GM18502 (cell line): ENCODE measurements around the gene CLGN.

ENCODE experiments used
- ATAC-seq: cut with Tn5 transposase; IDR thresholded peaks from one replicate; pipeline ENCODE4 v1.9.1; 2021; ENCODE audit warnings: mild to moderate bottlenecking; ENCODE audit not compliant: unreplicated experiment, poor library complexity

CLGN gene

DNA sequence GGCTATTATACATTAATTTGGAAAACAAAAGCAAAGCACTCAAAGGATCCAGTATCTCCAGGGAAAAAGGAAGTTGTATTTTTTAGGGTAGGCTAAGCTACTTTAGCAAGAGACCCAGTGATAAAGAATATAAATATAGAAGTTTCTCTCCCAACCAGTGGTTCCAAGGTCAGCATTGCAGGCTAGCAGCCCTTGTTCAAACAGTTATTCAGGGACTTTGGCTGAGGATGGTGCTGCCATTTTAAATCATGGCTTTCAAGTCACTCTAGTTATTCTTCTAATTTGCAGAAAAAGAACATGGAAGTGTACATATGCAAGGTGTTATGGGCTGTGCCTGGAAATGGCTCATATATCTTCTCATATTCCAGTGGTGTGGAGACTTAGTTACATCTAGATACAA, 44.7 kb downstream of the CLGN start:
- ATAC-seq, result no peak

DNA sequence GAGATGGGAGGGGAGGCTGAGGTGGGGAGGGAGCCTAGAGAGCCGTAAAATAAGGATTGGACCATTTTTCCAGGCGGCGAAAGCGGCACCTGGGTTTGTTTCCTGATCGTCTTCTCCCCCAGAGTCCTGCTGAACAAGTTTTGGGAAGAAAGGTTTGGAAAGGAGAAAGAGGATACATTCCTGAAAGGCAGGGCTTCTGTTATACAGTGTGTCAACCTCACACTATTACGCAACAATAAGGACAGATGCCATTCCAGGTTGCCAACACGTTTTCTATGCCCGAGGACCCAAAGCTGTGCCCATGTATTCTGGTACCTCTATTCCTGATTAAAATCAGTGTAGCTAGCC, 53.3 kb downstream of the CLGN start:
- ATAC-seq, result no peak

DNA sequence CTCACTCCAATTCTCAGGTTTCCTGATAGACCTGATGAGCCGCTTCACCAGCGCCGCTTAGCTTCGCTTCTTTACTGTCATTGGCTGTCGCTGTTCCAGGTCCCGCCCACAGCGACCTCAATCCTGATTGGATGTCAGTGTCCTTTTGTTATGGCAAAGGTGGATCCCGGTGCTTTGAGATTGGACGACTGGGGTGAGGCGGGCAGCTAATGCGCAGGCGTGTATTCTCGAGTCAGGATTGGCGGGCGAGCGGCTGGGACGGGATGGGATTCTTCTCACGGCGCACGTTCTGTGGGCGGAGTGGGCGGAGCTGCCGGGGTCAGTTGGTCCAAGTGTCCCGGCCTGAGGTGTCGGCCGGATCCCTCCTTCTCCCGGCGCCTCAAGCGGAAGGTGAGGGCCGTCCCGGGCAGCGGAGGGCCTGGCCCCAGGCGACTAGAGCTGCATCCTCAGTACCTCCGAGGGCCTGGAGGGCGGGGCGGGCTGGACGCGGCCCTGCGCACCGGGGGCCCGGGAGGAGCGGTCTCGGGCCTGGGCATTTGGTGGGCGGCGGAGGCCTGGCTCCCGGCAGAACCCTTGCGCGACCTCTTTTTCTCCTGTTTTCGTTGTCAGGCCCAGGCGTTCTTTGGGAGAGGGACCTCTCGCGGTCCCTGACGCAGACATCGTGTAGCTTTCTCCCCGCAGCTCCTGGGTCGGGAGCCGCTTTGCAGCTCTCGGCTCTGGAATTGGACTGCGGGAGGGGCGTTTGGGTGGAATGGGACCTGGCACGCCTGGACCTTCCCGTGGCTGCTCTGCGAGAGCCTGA, 53.9 kb downstream of the CLGN start, which contains the start of gene SCOC:
Gene SCOC, plus strand, starts transcription at position 319 of the 802 bp plus-strand sequence. CDS start 5,525 bp downstream, outside the sequence.
- ATAC-seq, result peak; percentile 97

DNA sequence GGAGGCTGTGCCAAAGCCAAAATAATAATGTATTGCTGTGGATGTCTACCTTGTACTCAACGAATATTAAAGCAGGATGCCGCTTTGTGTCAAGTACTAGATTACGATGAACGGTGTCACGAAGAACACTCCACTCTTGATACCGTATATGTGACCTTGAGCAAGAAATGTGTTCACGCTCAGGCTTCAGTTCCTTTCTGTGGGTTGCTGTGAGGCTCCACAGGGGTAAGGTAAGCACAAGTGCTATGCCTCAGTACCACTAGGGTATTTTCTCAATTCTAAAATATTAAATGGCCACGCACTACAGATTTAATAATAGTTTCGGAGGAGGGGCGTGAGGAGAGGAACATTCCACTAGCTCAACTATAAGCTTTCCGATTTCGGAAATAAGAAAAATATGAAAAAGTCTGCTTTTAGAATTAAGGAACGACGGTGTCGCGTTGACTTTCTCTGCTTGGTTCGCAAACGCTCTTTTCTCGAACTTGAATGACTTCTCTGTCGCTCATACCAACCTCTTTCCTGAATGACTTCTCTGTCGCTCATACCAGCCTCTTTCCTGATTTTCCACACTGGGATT, 54.6 kb downstream of the CLGN start:
- ATAC-seq, result peak; percentile 72

DNA sequence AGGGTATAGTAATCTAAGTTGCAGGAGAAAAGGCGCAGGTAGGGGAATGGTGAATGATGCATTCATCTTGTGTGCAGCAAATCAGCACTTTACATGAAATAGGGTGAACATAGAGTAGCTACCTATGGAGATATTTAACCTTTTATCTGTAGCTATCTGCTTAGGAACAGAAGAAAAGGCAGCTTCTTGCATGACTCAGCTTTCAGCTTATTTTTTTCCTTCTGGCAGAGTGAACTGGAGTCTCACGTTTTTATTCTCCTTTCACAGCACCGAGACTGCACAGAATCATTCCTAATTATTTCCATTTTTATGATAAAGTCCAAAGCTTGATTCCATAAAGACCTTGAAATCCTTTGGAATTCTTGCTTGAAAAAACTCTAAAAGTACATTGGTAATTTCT, 58.8 kb downstream of the CLGN start:
- ATAC-seq, result no peak

DNA sequence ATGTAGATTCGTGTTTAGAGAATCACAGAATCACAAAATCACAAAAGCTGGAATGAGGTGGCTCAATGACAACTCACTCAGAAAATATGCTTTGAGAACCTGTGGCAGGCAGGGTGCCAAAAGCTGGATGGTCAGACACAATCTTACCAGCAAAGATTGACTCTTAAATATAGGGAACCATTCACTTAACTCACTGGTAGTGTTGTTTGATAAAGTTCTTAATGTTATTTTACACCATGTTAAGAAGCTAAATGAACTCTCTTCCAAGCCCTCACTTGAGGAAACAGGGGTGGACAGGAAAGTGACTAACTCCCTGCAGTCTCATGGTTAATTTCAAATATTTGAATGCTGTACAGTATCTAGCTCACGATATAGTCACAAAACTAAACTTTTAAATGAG, 59.7 kb downstream of the CLGN start:
- ATAC-seq, result no peak

DNA sequence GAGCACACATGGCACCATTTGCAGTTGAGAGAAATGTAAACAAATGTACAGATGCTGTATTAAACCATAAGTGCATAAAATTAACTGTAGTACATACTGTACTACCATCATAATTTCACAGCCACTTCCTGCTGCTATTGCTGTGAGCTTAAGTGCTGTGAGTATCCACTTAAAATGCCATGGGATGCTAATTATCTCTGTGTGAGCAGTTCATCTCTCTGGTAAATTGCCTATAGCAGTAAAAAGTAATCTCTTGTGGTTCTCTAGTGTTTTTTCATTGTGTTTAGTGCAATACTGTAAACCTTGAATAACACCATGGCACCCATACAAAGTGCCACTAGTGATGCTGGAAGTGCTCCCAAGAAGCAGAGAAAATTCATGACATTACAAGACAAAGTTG, 63.9 kb downstream of the CLGN start:
- ATAC-seq, result no peak

DNA sequence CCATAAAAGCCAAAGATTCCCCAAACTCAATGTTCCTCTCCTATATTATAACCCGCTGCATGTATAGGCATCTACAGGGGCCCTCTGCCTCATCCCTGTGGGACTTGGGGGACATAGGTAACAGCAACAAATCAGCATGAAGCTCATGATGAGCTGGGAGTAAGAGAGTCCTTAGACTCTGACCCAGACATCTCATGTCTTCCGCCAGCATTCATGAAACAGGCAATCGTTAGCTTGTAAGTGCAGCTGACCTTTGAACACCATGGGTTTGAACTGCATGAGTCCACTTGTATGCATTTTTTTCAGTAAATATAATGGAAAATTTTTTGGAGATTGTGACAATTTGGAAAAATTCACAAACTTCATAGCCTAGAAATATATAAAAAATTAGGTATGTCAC, 64.4 kb downstream of the CLGN start:
- no peak for ATAC-seq

DNA sequence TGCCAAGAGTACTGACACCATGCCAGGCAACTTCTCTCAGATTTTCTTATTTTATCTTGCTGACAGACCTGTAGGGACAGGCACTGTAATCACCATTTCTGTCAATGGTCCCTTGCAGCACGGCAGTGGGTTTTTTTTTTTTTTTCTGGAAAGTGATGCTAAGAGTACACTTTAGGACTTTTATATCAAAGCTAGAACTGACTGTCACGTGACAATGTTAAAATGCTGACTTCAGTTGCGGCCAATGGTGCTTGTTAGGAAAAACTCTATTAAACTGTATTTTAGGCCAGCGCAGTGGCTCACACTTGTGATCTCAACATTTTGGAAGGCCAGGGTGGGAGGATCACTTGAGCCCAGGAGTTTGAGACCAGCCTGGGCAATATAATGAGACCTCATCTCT, 66.3 kb downstream of the CLGN start:
- ATAC-seq, result no peak

DNA sequence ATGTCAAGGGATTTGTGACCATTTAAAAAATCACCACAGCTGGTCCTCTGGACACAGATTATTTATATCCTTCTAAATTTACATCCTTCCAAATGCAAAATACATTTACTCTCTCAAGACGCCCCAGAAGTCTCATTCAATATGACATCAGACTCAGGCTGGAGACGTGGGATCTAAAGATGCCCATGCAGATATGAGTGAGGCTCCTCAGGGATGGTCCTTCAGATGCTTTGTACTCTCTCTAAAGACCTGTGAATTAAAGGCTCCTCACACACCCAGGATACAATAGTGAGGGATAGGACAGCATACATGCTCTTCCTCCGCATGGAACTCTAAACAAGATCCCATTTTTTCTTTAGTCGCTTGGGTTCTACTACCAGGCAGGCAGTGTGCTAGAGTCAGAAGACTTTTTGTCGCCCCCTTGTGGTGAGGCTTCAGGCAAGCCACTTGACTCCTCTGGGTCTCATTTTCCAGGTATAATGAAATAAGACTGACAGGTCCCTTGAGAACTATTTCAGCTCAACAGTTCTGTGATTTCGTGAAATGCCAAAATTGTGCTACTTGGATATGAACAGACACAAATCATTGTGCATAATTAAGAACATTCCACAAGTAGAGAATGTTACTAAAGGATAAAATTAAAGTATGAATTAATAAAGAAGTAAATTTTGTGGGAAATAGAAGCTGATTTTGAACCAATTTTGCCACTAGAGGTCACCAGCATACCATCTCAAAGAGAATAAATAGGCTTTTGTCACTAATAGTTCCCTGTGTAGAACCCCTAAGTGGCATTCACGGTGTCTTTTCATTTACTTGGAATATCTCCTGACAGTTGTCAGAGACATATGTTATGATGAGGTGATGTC, 67.7 kb downstream of the CLGN start:
- peak; percentile 99 for ATAC-seq

DNA sequence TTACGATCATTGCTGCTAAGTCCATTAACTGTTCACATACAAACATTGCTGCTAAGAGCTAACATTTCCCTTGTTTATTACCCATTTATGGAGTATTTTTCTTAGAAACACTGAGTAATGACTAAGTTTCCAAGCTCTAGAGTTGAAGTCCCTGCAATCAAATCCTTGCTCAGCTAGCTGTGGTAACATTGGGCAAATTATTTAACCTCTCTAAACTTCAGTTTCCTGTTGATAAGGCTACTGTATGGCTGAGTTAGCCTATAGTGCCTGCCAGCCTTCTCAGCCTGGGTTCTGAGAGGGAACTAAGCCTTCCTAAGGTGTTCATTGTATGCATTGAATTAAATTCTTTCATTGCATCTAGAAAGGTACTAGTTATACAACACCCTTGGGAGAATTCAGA, 69.2 kb downstream of the CLGN start:
- ATAC-seq, result no peak

DNA sequence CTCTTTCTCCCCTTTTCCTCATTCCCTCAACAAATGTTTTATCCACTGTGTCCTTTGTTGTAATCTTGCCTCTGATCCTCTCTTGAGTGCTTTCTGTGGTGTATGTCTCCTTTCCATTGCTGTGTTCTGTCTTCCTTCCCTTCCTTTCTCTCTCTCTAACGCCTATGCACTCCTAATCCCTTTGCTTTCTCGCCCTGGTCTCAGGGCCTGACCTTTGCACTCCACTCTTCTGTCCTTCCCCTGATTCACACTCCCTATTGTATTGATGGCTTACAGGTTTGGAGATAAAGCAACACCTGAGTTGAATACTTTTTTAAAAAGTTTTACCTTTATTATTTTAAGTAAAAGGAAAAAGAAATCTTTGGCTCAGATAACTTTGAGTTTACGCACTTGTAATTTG, 69.6 kb downstream of the CLGN start:
- ATAC-seq, result no peak

DNA sequence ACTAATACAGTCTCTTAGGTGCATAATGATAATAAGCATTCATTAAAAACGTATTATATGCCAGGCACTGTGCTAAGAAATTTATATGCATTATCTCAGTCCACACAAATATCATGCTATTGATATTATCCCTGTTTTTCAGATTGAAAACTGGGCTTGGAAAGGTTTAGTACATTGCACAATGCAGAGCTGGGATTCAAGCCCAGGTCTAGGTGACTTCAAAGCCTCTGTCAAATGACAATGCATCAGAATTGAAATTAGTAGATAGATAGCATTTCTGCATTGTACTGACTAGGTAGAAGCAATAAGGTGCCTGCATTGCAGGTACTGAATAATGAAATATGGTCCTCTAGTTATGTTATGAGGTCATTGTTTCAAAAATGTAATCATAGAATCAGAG, 72.2 kb downstream of the CLGN start:
- no peak for ATAC-seq

DNA sequence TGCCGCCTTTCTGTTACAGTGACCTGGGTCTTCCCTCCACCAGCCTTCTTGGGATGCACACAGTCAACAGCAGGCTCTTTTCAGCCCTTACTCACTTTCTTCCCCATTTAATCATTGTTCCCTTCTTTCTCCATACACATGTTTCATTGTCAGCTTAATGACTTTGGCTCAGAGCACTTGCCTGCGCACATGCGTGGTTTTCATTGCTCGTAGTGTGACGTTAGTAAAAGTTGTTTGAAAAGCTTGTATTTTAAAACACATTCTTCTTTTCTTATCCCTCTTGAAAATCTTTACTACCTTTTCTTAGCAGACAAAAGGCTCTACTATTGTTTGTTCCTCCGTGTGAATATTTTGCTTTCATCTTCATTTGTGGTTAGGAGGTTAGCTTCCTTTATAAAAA, 73.7 kb downstream of the CLGN start:
- ATAC-seq, result no peak

DNA sequence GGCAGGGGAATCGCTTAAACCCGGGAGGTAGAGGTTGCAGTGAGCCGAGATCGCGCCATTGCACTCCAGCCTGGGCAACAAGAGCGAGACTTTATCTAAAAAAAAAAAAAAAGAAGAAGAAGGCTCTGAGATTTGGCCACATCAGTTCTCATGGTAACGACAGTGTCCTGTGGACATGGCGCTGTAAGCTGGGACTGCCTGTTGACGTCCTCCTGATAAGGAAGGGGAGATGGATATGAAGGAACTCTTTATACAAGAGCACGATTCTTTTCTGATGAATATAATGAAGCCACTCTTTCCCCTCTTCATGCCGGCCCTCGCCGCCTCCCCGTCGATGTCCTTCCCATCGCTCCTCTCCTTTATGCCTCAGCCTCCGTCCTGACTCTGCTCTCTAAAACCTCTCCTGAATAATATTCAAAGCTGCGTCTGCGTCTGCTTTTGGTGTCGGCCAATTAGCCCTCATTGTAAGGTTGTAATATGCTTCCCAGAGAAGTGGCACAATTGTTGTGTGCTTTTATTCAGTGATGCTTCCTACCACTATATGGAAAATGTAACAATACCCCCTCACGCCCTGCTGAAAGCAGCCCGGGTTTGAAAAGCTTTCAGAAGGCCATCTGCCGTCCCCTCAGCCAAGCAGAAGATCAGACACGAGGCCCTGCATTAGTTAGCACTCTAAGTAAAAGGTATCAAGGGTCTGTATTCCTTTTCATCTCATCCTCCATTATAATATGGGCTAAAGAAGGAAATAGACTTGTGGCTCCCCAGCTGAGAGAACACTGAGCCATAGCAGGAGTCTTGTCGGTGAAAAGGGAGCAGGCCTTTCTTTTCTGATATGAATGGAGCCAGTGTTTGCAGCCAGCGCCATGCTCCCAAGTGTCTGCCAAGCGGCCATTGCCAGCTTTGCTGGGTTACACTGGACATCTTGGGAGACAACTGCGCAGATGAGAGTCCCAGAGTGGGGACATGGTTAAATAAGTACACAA, 76.1 kb downstream of the CLGN start:
- no peak for ATAC-seq

DNA sequence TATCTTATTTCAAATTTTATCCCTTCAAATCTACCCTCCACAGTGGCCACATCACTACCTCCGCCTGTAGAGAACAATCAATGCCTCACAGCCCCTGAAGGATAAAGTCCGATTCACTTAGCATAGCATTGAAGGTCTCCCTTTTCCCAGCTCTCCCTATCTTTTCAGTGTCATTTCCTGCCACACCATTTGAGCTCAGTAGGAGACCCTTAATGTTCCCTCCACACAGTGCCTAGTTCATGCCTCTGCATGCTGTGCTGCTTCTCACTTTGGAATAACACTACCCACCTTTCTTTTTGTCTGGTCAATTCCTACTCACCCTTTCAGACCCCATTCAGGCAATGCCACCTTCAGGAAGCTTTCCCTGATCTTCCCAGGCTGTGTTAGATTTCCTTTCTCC, 77.6 kb downstream of the CLGN start:
- ATAC-seq, result no peak

DNA sequence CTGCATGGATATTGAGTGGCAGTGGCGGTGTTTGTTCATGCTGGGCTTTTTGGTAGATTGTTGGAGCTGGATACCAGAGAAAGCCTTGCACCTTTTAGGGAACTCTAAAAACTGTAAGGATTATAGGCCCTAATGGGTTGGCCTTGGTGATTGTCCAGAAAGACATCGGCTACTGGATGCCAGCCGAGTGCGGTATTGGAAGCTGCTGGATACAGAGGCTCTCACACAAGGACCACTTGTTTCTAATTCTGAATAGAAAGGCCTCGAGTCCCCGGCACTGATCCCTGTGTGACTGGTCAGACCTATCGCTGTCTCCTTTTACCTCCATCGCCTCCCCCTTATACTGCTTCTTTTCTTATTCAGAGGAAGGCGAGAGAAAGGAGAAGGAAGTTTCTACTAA, 81.3 kb downstream of the CLGN start:
- no peak for ATAC-seq

DNA sequence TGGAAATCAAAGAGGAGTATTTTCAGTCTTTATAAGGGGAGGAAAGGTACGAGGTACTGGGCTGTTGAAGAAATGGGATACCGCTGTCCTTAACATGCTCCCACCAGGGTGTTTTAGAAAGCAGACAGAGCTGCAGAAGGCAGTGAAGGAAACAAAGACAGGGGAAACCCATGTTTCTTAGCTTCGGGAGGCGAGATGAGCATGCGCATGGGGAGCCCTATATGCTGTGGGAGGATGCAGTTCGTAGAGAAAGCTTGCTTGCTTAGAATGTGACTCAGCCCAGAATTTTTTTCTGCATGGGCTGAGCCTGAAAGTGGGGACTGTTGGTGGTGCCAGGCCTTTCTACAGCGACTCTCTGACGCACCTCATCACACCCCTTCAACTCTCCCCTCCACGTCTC, 82.8 kb downstream of the CLGN start:
- ATAC-seq, result no peak

DNA sequence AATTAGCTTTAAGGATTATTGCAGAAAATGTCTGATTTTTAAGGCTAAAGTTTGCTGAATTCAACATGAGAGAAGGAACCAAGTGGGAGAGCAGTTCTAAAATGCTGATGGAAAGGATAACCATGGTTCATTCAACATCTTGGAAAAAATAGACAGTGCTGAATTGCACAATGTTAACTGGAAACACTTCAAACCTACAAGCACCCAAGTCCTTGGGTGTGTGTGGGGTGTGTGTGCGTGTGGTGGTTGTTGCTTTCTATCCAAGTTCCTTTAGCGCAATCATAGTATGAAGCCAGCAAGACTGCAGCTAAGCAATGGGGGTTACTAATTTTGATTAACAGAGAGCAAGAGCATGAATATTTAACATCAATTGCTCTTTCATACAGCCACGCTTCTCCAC, 83.3 kb downstream of the CLGN start:
- no peak for ATAC-seq

DNA sequence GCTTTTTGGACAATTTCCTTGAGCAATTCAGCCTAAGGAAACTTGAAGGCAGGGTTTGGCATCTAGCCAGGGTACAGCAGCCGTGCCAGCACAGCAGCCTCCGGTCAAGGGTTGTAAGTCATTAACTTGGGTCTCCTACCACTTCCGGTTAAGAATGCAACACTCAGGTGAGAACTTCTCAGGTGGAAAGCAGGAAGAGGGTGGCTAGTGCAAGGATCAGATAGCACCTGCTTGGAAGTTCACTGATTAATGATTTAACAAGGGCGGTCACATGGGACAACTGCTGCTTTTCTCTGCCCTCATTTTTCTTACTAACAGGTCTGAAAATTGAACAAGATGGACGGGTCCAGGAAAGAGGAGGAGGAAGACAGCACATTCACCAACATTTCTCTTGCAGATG, 84.1 kb downstream of the CLGN start:
- no peak for ATAC-seq
